Measurements from ENCODE around the gene PPP1R3A.
"Not testable (repeated sequence)": the region's sequence is repeated elsewhere in the genome, so short reads cannot be mapped to it uniquely, and the experiment has no call there.

The PPP1R3A gene

GRCh38 chr7:113918946-113919345 is at the start of gene PPP1R3A:
TSS of gene PPP1R3A (minus strand) at chr7:113919009. CDS start at chr7:113918996, 13 bp downstream.
- no peak for DNase-seq

DNA sequence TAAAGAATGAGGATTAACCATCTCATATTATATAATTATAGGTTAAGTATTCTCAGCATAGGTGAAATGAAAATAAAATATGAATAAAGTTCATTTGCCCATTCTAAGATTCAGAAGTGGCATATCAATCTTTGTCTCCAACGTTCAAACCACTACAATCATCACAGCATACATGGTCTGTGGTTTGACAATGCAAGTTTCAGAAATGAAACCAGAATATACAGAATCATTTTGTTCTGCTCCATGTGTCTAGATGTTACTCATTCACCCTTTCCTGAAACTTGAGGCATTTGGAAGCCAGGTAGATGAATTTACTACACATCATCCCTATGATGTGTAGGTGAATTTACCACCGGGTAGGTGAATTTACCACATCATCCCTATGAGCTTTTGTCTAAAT is 44.5 kb upstream of the PPP1R3A start:
- no peak for DNase-seq

DNA sequence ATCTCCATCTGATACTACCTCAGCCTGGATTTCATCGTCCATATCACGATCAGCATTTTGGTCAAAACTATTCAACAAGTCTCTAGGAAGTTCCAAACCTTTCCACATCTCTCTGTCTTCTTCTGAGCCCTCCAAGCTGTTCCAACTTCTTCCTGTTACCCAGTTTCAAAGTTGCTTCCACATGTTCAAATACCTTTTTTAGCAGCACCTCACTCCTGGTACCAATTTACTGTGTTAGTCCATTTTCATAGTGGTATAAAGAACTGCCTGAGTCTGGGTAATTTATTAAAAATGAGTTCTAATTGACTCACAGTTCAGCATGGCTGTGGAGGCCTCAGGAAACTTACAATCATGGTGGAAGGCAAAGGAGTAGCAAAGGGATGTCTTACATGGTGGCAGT is 41.1 kb upstream of the PPP1R3A start:
- no peak for DNase-seq

DNA sequence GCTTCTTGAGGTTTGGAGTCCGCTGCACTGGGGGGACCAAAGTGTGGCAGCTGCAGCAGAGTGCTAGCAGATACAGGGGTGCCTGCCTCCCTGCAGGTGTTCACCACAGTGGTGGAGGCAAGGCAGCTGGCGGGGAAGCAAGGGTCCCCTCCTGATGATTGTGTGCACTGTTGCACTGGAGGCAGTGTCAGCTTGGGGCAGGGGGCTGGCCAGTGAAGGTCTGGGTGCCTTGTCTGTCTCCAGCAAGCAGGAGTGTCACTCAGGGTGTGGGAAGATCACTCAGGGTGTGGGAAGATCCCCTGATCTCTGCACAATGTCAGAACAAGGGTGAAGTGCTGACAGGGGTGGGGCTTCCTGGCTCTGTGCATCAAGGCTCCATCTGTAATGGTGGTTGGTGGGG is 36.3 kb upstream of the PPP1R3A start:
- DNase-seq: no peak

DNA sequence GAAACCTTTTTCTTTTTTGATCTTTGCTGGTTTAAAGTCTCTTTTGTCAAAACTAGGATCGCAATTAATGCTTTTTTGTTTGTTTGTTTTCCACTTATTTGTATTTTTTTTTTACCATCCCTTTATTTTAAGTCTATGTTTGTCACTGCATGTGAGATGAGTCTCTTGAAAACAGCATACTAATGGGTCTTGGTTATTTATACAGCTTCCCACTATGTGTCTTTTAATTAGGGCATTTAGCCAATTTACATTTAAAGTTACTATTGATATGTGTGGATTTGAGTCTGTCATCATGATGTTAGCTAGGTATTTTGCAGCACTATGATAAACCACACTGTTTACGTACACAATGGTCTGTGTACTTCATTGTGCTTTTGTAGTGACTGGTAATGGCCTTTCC is 34.7 kb upstream of the PPP1R3A start:
- DNase-seq: no peak

GRCh38 chr7:113945018-113945938 is 26.5 kb upstream of the PPP1R3A start:
- DNase-seq: peak; percentile 74 to 92

DNA sequence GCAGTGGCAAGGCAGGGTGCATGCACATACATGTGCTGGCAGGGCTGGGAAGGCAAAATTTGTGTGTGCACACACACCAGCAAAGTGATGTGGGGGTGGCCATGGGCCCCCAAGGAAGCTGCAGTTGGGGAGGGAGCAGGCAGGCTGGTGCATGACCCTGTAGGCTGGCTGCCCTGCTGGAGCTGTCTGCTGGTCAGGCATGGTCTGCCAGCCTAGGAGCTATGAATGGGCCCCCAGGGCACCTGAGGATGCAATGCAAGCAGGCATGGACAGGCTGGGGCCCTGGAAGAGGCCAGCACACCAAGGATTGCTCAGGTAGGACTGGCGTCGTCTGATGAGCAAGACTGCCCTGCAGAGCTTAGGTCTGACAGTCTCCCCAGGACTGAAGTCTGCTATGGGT is 18.2 kb upstream of the PPP1R3A start:
- no peak for DNase-seq

DNA sequence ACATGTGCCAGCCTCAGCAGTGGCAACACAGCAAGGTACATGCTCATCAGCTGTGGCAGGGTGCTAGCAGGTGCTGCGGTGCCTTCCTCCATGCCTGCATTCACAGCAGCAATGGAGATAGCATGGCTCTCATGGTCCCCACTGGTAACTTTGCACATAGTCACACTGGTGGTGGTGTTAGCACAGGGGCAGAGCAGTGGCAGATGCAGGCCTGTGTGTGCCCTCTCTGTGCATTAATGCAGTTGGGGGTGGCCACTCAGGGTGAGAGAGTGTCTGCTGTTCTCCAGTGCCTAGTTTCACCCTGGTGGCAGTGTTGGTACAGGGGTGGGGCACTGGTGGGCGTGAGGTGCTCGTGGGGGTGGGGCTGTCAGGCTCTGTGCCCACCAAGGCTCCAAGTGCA is 17.7 kb upstream of the PPP1R3A start:
- no peak for DNase-seq

DNA sequence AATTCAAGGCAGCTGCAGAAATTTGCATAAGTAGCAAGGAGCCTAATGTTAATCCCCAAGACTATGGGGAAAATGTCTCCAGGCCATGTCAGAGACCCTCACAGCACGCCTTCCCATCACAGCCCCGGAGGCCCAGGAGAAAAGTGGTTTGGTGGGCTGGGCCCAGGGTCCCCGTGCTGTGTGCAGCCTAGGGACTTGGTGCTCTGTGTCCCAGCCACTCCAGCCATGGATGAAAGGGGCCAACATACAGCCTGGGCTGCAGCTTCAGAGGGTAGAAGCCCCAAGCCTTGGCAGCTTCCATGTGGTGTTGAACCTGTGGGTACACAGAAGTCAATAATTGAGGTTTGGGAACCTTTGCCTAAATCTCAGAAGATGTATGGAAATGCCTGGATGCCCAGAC is 10.6 kb upstream of the PPP1R3A start:
- not testable (repeated sequence) for DNase-seq

- no peak for DNase-seq
Measured at GRCh38 chr7:113928112-113928511, 9.3 kb upstream of the PPP1R3A start.

- DNase-seq: no peak
Measured at GRCh38 chr7:113922049-113922448, 3.2 kb upstream of the PPP1R3A start.

DNA sequence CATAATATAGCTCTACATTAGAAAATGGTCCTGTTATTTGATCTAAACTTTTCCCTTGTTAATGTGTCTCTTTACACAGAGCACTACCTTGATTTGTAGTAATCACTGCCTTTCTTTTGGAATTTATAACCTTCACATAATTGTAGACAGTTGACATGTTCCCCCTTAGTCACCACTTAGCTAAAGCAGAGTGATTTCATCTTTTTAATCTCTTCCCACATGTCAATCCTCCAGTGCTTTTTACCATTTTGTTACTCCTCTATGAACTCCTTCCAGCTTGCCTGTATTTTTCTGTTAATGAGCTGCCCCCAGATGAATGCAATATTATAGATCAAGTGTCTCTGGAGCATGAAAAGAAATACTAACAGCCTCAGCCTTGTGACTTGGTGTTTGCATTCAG is 2.6 kb upstream of the PPP1R3A start:
- DNase-seq: no peak

GRCh38 chr7:113917840-113918239 is 969 bp downstream of the PPP1R3A start:
- DNase-seq: no peak

DNA sequence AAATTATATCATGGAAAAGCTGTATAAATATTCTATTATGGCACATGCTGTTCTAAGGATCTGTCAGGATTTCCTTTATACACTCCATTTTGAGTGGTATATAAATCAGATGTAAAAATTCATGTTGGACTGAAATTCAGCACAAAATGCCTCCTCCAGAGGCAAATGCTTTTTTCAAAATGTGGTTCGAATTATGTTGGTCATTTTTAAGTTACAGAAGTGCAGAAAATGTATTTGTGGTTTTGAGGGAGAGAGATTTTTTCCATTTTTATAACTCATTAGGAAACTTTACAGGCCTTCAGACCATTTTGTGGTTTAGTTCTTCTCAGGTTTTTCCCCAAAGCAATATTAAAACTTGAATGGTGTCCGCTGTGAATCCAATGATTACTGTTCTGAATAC is 2.9 kb downstream of the PPP1R3A start:
- no peak for DNase-seq

GRCh38 chr7:113912876-113913275 is 5.9 kb downstream of the PPP1R3A start:
- peak in 1 of 2 experiments; percentile 40 for DNase-seq

DNA sequence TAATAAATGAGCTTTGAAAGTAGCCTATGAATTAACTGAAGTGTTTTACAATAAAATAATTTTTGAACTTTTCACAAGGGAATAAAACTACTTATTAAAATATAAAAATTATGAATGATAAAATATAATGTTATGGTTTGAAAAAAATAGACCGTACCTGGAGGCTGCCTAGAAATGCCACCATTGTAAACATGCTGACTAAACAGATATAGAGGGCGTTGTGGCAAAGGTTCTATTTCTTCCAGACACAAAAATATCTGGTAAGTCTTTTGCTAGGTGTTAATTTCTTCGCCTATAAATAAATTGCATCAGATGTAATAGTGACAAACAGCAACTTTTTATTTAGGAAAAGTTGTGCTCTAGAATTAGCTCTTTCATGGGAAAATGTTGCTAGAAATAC is 11.2 kb downstream of the PPP1R3A start:
- no peak for DNase-seq

- no peak for DNase-seq
Measured at GRCh38 chr7:113904521-113904920, 14.3 kb downstream of the PPP1R3A start.

- no peak for DNase-seq
Measured at GRCh38 chr7:113892818-113893217, 26.0 kb downstream of the PPP1R3A start.

- DNase-seq: no peak
Measured at GRCh38 chr7:113891828-113892227, 27.0 kb downstream of the PPP1R3A start.

DNA sequence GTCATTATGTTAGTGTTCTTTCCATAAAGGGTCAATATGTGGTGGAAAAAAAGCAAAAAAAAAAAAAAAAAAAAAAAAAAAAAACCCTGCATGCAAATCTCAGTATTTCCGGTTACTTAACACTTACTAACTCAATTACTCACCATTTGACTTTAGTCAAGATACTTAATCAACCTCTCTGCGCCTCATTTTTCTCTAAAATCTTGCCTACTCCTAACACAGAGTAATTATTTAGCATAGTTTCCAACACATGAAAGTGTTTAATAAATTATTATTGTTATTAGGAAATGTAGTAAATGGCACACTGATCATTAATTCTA is 27.8 kb downstream of the PPP1R3A start:
- DNase-seq: no peak

GRCh38 chr7:113890331-113891030 is 28.3 kb downstream of the PPP1R3A start:
- DNase-seq: no peak

- DNase-seq: no peak
Measured at GRCh38 chr7:113883096-113883495, 35.7 kb downstream of the PPP1R3A start.

DNA sequence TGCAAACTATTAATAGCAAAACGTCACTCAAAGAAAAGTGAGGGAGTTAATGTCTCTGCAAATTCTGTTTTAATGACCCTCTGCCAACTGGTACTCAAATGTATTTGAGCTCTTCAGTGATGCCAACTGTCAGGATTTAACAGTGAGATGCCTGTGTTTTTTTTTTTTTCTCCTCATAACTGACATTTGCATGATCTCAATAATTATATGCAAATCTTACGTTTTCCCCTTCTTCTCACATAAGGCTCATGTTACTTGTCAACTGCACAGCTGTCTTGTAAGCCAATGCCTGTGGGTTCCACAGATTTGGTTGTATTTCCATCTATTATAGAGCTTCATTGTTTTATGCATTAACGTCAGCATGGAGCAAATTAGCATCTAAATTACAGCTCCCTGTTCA is 38.2 kb downstream of the PPP1R3A start:
- DNase-seq: peak; percentile 84 to 96

GRCh38 chr7:113878394-113878992 is 40.3 kb downstream of the PPP1R3A start:
- no peak for DNase-seq

All from NCI-H524 (cell line).